HG03342 (cell line): ENCODE results near the gene ARHGAP24.

ENCODE experiments used
- ATAC-seq: cut with Tn5 transposase; IDR thresholded peaks from one replicate; pipeline ENCODE4 v1.9.1; 2021; ENCODE audit warnings: mild to moderate bottlenecking, moderate library complexity; ENCODE audit not compliant: unreplicated experiment

ARHGAP24 gene

DNA sequence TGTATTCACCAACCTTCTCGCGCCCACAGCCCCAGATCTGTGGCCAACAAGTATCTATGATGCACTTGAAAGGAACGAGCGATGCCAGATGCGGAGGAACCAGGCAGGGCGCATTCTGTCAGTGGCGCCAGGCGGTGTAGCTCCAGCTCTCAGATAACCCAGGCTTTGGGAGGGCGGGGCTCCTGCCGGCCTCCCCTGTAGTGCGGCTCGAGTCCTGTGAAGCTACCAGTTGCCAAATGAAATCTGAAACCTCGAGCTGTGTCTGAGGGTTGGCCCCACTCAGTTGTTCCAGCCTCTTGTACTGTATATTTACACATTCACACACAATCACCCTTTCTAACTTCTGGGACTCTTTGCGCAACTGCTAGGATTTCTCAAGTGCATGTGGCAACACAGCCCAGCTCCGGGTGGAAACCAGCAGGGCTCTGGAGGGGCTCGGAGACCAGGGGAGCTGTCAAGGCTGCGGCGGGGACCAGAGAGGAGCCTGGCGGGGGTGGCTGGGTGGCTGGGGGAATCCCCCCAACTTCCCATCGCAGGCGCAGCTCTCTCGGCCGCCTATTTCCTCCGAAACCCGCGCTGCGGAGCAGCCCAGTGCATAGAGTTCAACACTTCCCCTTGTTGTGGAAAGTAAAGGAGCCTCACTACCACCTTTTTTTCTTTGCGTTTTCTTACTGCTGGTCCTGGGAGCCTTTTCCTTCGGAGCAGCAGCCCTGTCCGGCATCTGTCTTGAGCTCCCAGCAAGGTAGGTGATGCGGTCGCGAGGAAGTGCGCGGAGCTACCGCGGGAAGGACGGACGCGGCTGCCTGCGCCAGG lies at the start of gene ARHGAP24:
Gene ARHGAP24, plus strand, starts transcription at position 333 of the 813 bp plus-strand sequence.
- peak; percentile 92 for ATAC-seq

DNA sequence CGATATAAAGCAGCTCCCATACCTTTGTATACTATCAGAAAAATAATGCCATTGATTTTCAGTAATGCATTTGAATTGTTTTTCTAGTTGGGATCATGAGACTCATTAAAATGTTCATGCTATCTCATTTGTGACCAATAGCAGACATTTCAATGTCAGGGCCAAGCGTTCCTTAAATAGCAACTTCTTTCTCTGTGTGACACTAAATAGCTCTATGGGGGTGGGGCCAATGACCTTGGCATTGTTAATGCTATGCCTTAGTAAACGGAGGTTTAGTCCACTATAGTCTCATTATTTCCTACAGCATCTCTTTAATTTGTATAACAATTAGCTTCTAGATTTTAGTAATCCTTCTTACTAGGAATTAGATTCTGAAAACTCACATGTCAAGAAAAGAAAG lies 48.6 kb upstream of the ARHGAP24 start:
- ATAC-seq: no peak

GRCh38 chr4:85427123-85427522 lies 47.8 kb upstream of the ARHGAP24 start:
- no peak for ATAC-seq

- ATAC-seq: no peak
These were observed 44.7 kb upstream of the ARHGAP24 start for GRCh38 chr4:85430226-85430625.

DNA sequence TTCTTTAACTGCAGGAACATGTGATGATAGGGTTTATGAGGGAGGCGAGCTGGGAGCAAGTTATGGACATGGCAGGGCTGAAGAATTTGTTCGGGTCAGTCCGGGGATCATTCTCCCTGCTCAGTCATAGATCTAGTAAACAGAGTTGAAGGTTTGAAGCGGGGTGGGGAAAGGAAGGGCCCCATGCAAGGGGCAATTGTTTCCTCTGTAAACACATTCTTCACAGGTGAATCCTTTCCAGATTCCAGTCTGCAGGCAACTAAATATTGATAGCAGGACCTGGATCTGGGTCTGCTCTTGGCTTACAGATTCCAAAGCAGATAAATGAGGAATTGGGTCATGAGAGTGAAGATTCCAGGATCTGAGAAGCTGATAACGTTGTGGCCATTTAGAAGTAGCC lies 44.3 kb upstream of the ARHGAP24 start:
- no peak for ATAC-seq

GRCh38 chr4:85431156-85431555 lies 43.8 kb upstream of the ARHGAP24 start:
- no peak for ATAC-seq

- no peak for ATAC-seq
These were observed 43.0 kb upstream of the ARHGAP24 start for GRCh38 chr4:85431881-85432485.

DNA sequence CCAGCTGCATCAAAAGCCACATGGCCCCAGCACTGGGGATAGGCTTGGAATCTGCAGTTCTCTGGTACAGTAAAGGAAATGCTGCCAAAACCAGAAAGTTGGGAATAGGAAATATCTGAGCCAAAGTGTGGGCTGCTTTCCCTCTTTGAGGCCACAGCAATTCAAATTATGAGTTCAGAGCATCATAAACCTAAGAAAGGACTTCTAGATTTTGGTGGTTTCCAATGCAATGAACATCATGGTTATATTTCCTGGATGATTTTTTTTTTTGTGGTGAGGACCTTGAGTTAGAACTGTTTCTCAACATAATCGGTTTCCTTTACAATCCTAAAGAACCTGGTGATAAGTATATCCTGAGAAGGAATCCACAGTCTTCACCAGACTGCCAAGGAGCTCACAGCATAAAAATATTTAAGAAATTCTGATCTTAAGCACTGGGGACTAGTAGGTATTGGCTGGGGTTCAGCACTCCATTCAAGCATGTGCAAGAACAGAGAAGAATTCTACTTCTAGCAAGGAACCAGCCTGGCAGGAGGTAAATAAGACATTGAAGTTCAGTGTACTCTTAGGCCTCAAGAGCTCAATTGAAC lies 29.8 kb upstream of the ARHGAP24 start:
- ATAC-seq: no peak

- no peak for ATAC-seq
These were observed 28.6 kb upstream of the ARHGAP24 start for GRCh38 chr4:85446141-85446861.

DNA sequence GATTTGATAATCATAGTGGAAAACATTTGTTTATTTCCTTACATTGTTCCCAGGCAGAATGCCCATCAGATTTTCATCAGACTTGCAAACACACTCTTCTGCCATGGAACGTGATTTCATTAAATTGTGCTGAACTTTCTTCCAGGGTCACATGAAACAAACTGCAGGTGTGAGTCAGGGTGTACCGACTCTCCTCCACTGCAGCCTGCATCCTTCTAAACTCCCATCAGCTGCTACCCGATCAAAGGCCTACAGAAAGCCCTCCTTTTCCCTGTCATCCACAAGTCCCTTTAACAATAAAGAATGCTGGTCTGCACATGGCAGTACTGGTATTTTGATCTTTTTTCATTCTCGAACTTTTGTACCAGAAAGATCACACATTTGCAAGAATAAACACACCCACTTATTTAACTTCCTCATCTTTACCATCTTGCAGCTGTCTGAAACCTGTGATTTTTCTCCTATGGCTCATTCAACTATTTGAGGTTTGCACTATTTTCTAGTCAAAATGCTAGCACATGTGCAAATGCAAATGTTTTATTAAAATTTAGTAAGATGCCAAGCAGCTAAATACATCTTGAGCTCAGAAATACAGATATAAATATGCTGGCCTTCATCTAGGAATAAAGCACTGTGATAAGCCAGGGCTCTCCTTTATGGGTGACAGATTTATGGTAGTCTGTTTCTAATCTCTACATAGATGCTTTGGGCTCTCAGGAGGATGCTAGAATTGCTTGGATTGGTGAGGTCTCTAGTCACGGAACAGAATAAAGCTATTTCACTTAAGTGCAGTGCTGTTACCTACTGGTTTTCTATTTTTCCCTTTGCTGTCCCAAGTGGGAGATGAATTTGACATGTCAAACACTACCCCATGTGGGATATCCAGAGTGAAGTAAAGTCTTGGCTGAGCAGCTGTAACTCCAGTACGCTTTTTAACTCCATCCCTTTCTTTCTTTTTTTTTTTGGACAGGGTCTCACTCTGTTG lies 25.8 kb upstream of the ARHGAP24 start:
- peak; percentile 53 for ATAC-seq

GRCh38 chr4:85452058-85452731 lies 22.8 kb upstream of the ARHGAP24 start:
- ATAC-seq: no peak

GRCh38 chr4:85455942-85456341 lies 19.0 kb upstream of the ARHGAP24 start:
- no peak for ATAC-seq

- no peak for ATAC-seq
These were observed 17.0 kb upstream of the ARHGAP24 start for GRCh38 chr4:85457752-85458467.

DNA sequence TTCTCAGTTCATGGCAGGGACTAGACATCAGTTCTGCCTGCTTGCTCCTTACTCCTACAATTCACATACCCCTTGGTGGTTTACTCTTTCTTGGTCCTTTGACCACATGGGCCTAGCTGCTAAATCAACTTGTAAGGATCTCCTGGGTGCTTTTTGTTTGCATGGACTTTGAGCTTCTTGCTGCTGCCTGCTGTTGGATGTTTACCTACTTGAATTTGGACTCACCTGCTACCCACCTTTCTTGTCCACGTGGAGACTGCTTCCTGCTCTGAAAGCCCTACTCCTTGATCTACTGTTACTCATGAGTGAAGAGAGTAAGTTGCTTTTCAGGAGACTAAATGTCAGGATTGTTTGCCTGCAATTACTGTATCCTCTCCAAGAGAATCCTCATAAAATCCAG lies 15.2 kb upstream of the ARHGAP24 start:
- no peak for ATAC-seq

DNA sequence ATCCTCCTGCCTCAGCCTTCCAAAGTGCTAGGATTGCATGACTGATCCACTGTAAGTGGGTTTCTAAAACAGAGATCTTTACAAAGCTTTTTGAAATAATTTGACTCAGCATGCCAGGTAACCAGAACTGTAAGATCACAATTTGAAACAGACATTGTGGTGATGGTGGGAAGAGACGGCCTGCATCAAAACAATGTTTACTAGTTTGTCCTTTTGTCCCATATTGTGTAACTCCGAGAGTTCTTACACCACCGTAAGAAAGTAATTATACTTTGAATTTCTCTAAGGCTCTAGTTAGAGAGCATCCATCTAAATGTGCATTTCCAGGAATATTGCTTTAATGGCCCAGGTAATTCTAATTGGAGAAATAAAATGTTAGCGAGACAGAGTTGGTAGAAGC lies 594 bp upstream of the ARHGAP24 start:
- no peak for ATAC-seq

DNA sequence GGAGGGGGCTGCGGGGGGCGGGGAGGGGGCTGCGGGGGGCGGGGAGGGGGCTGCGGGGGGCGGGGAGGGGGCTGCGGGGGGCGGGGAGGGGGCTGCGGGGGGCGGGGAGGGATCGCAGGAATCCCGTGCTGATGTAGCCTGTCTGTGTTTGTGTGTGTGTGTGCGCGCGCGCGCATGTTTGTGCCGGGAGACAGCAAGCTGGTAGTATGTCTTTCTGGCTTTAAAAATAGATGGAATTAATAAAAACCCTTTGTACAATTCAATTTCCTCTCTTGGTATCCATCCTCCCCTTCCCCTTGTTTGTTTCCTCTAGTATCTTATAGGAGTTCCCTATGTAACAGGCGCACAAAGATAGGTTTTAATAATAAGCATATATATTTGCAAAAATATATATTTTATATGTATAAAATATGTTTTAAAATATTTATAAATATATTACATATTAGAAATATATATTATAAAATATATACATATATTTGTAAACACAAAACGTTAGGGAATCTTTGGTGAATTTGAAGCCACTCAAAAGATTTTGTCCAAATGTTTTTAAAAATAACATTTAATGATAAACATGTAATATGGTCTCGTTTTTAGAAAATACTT lies 782 bp downstream of the ARHGAP24 start:
- ATAC-seq: no peak

DNA sequence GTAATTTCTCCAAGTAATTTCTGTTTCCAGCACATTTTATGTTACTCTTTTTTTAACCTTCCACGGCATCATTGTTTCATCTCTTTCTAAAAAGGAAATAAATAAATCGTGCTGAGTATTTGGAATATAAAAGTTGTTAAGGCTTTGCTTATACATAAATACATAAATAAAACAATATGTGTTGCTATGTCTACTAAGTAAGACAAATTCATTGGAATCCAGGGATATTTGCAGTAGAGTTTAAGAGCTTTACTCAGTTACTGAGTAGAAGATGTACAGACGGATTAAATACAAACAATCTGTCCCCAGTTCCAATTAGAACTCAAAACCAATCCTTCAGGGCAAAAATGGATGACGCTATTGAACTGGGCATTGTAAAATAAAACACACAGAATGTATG lies 1.4 kb downstream of the ARHGAP24 start:
- no peak for ATAC-seq

DNA sequence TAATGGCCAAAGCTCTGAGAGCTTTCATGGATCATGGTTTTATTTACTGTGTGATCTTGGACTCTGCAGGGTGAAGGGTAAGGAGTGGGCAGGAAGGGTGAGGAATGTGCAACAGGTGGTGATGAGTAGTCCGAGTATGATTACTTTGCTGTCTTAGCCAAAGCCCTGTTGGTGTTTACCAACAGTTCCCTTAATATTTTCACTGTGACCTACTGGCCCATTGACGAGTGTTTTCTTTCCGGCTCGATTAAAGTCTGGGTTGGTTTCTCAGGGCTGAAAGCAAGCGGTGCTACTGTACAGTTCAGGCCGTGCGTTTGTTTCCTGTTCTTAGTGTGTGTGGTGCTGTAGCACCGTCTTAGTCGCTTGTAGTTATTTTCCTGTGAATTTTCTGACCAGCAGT lies 2.6 kb downstream of the ARHGAP24 start:
- no peak for ATAC-seq

- ATAC-seq: no peak
These were observed 3.6 kb downstream of the ARHGAP24 start for GRCh38 chr4:85478576-85478975.
